Measurements from ENCODE around the gene ZNF595. TPM values are rescaled to one million over a fixed set of nuclear protein-coding genes. Genes with fewer than 3 reads are reported as not detected.
A peak's percentile ranks its signal among the peaks of the same experiment; 100 is the strongest.
"Not testable (repeated sequence)": the region's sequence is repeated elsewhere in the genome, so short reads cannot be mapped to it uniquely, and the experiment has no call there.

Gene ZNF595
- total RNA-seq, 2 donors from 2014 or later, result 14.1 to 83.6 TPM

- 76% methylated on average over 5 of the region's 5 CpGs for WGBS
- intact Hi-C loops (cut with DNase I), result loop anchor here (5.0 kb wide), 1 partner anchor 92 kb away; no protein-coding TSS in a partner anchor
Measured at GRCh38 chr4:120616-121015, 67.5 kb downstream of the ZNF595 start.

GRCh38 chr4:121408-122084, 68.4 kb downstream of the ZNF595 start:
- WGBS, result 73% methylated on average over 7 of the region's 7 CpGs
- Histone ChIP-seq H3K4me1 (replicated peaks) (peaks cover 3% of the 10 kb centered on the region), H3K36me3 (no peaks in the 10 kb centered on the region), H3K4me3 (no peak overlapping the region), H3K9me3 (no peaks in the 10 kb centered on the region), H3K27me3 (replicated peaks; ENCODE audit: insufficient read depth) (no peaks in the 10 kb centered on the region), H3K27ac (no peak overlapping the region)
- no peak for DNase-seq (ENCODE audit: low spot score)
- TF ChIP-seq POLR2A (IDR thresholded peaks at IDR 0.05) (no peak), POLR2AphosphoS5 (IDR thresholded peaks at IDR 0.05) (no peak)
- TF ChIP-seq, protein P1, sequence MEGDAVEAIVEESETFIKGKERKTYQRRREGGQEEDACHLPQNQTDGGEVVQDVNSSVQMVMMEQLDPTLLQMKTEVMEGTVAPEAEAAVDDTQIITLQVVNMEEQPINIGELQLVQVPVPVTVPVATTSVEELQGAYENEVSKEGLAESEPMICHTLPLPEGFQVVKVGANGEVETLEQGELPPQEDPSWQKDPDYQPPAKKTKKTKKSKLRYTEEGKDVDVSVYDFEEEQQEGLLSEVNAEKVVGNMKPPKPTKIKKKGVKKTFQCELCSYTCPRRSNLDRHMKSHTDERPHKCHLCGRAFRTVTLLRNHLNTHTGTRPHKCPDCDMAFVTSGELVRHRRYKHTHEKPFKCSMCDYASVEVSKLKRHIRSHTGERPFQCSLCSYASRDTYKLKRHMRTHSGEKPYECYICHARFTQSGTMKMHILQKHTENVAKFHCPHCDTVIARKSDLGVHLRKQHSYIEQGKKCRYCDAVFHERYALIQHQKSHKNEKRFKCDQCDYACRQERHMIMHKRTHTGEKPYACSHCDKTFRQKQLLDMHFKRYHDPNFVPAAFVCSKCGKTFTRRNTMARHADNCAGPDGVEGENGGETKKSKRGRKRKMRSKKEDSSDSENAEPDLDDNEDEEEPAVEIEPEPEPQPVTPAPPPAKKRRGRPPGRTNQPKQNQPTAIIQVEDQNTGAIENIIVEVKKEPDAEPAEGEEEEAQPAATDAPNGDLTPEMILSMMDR (IDR thresholded peaks at IDR 0.05), result no peak
- intact Hi-C loops (cut with DNase I), result loop anchor here (5.0 kb wide), 1 partner anchor 91 kb away; no protein-coding TSS in a partner anchor

More at GRCh38 chr4:120616-121015, 67.5 kb downstream of the ZNF595 start:
- no peak for TF ChIP-seq POLR2AphosphoS5 (IDR thresholded peaks at IDR 0.05)
- H3K9me3 ChIP-seq, result no peaks in the 10 kb centered on the region
- H3K4me3 ChIP-seq, result no peak overlapping the region
- no peak for DNase-seq (ENCODE audit: low spot score)
- no peak overlapping the region for H3K27ac ChIP-seq
- peaks cover 1% of the 10 kb centered on the region for H3K4me1 ChIP-seq (replicated peaks)
- no peaks in the 10 kb centered on the region for H3K27me3 ChIP-seq (replicated peaks; ENCODE audit: insufficient read depth)
- H3K36me3 ChIP-seq, result no peaks in the 10 kb centered on the region

GRCh38 chr4:123922-124274, 70.8 kb downstream of the ZNF595 start:
- not testable (repeated sequence) for DNase-seq (ENCODE audit: low spot score); H3K4me1 ChIP-seq (replicated peaks); H3K27me3 ChIP-seq (replicated peaks; ENCODE audit: insufficient read depth); H3K9me3 ChIP-seq
- Histone ChIP-seq H3K36me3 (peaks cover 0 to 12% of the 10 kb centered on the region in 2 donors), H3K4me3 (peak overlapping the region; percentile 58 to 65), H3K27ac (peak overlapping the region; percentile 85 to 90)
- intact Hi-C loops (cut with DNase I), result loop anchor here (5.0 kb wide), 1 partner anchor 88 kb away; no protein-coding TSS in a partner anchor
- 46% methylated on average over 10 of the region's 10 CpGs for WGBS

GRCh38 chr4:124275-125081, 71.4 kb downstream of the ZNF595 start, which contains the start of gene ZNF718:
ZNF718 (plus strand) TSS chr4:124501; CDS start chr4:124671, 170 bp downstream.
- H3K27me3 ChIP-seq (replicated peaks; ENCODE audit: insufficient read depth), result no peaks in the 10 kb centered on the region
- peak; percentile 95 for DNase-seq (ENCODE audit: low spot score)
- H3K4me1 ChIP-seq (replicated peaks), result peaks cover 3% of the 10 kb centered on the region
- peaks cover 0 to 12% of the 10 kb centered on the region in 2 donors for H3K36me3 ChIP-seq
- 4% methylated on average over 44 of the region's 44 CpGs for WGBS
- peak within 1 kb of the TSS; percentile 85 to 90 for H3K27ac ChIP-seq
- no peaks in the 10 kb centered on the region for H3K9me3 ChIP-seq
- intact Hi-C loops (cut with DNase I), result loop anchor here (5.0 kb wide), 1 partner anchor 88 kb away; no protein-coding TSS in a partner anchor
- H3K4me3 ChIP-seq, result peak within 1 kb of the TSS; percentile 58 to 65
- peak; percentile 92 for TF ChIP-seq POLR2AphosphoS5 (IDR thresholded peaks at IDR 0.05)
- TF ChIP-seq, protein P1 (IDR thresholded peaks at IDR 0.05), result no peak
- TF ChIP-seq POLR2A (IDR thresholded peaks at IDR 0.05), result peak; percentile 79

GRCh38 chr4:125091-125771, 72.1 kb downstream of the ZNF595 start:
- H3K27me3 ChIP-seq (replicated peaks; ENCODE audit: insufficient read depth), result no peaks in the 10 kb centered on the region
- intact Hi-C loops (cut with DNase I), result no loop called here
- DNase-seq (ENCODE audit: low spot score), result peak; percentile 36
- TF ChIP-seq POLR2A (IDR thresholded peaks at IDR 0.05) (no peak), POLR2AphosphoS5 (IDR thresholded peaks at IDR 0.05) (no peak)
- TF ChIP-seq, protein P1 (IDR thresholded peaks at IDR 0.05), result no peak
- H3K9me3 ChIP-seq, result no peaks in the 10 kb centered on the region
- H3K4me3 ChIP-seq, result peak overlapping the region; percentile 58 to 65
- H3K36me3 ChIP-seq, result peaks cover 0 to 12% of the 10 kb centered on the region in 2 donors
- peak overlapping the region; percentile 85 to 90 for H3K27ac ChIP-seq
- peaks cover 3% of the 10 kb centered on the region for H3K4me1 ChIP-seq (replicated peaks)
- WGBS, result 7% methylated on average over 30 of the region's 30 CpGs

All from prostate gland (tissue), 2 donors.